HCT116 (cell line): ENCODE results near the gene RCAN3. TPM values are rescaled to one million over a fixed set of nuclear protein-coding genes. Genes with fewer than 3 reads are reported as not detected.

Experiments
- ATAC-seq: fragments of 200-7000 bp; cut with Tn5 transposase; 2 replicates; pipeline ENCODE4 v1.9.1; 2020; ENCODE audit warnings: mild to moderate bottlenecking, moderate library complexity
- BruUV-seq: library from RNA; stranded (reverse); fragments of 400-500 nt; replicated peaks from 2 replicates; lab custom pipeline; 2021; lab: Mats Ljungman, UMichigan
- CTCF ChIA-PET: fragments of 300-600 bp; sonication (Branson Sonifier 250); formaldehyde crosslinking; loops from one replicate; lab custom pipeline; 2021; ENCODE audit warnings: antibody characterized with exemption; lab: Charles Lee
- POLR2A ChIA-PET: fragments of 300-600, 350-600 bp; sonication (Branson Sonifier 250); formaldehyde crosslinking; loops from one replicate; lab custom pipeline; 2021; ENCODE audit warnings: antibody characterized with exemption; lab: Charles Lee
- RAD21 ChIA-PET, 2 experiments: fragments of 300-600 bp; sonication (Branson Sonifier 250); formaldehyde crosslinking; loops; one replicate each; lab custom pipeline; 2023; ENCODE audit warnings: low total read pairs in 2 of 2; ENCODE audit not compliant: uncharacterized antibody in 2 of 2, unreplicated experiment in 2 of 2, low non-redundant PET in 1 of 2; lab: Charles Lee
- DNase-seq: peaks from one replicate; pipeline ENCODE4 v3.0.0-alpha.2; 2010; ENCODE audit warnings: low read depth, low spot score
- H2AFZ ChIP-seq: fragments of 200-600 bp; shearing (Covaris generic), sonication (generic); 2 replicates; pipeline ENCODE4 v1.6.1; 2017; ENCODE audit warnings: low read depth, mixed run types, mixed read lengths, antibody characterized with exemption, low read length; ENCODE audit not compliant: poor library complexity, severe bottlenecking
- H3K27ac ChIP-seq: 2 replicates; pipeline ENCODE4 v1.5.1; 2012; ENCODE audit warnings: low read depth, low read length
- H3K27me3 ChIP-seq: fragments of 200-600 bp; sonication (generic); 2 replicates; pipeline ENCODE4 v1.6.1; 2016; ENCODE audit warnings: mixed run types, low read length, mixed read lengths; ENCODE audit not compliant: insufficient read depth
- H3K36me3 ChIP-seq, 2 experiments: fragments of 200-500 bp in 1 of 2; fragments of 200-600 bp in 1 of 2; sonication (Bioruptor generic) in 1 of 2; sonication (generic) in 1 of 2; 2 replicates each; pipeline versions ENCODE4 v1.5.1 to v1.6.1; 2014 to 2016; ENCODE audit warnings: low read length in 2 of 2, inconsistent platforms in 1 of 2, mixed read lengths in 1 of 2, mixed run types in 1 of 2; ENCODE audit not compliant: insufficient read depth in 2 of 2, control insufficient read depth in 1 of 2
- H3K4me1 ChIP-seq, 2 experiments: fragments of 200-600 bp in 1 of 2; sonication (generic) in 1 of 2; 2 replicates each; pipeline versions ENCODE4 v1.5.1 to v1.6.1; 2012 to 2017; ENCODE audit warnings: low read length in 2 of 2, inconsistent platforms in 1 of 2, mild to moderate bottlenecking in 1 of 2, mixed read lengths in 1 of 2, mixed run types in 1 of 2, moderate library complexity in 1 of 2; ENCODE audit not compliant: insufficient read depth in 2 of 2, control insufficient read depth in 1 of 2
- H3K4me2 ChIP-seq: fragments of 200-600 bp; sonication (generic); 2 replicates; pipeline ENCODE4 v1.6.1; 2017; ENCODE audit warnings: mixed run types, low read length, mixed read lengths
- H3K4me3 ChIP-seq, 2 experiments: fragments of 200-600 bp in 1 of 2; sonication (generic) in 1 of 2; replicated peaks in 1 of 2; 2 replicates each; pipeline ENCODE4 v1.5.1; 2011 to 2016; ENCODE audit warnings: low read length in 2 of 2, control low read depth in 1 of 2, low read depth in 1 of 2, mild to moderate bottlenecking in 1 of 2, mixed read lengths in 1 of 2, mixed run types in 1 of 2
- H3K79me2 ChIP-seq: fragments of 200-600 bp; sonication (generic); 2 replicates; pipeline ENCODE4 v1.6.1; 2017; ENCODE audit warnings: mild to moderate bottlenecking, mixed run types, low read length, moderate library complexity, mixed read lengths; ENCODE audit not compliant: insufficient read depth
- H3K9ac ChIP-seq: fragments of 200-600 bp; sonication (generic); 2 replicates; pipeline ENCODE4 v1.6.1; 2016; ENCODE audit warnings: low read length, mixed read lengths
- H3K9me2 ChIP-seq: fragments of 200-600 bp; sonication (generic), shearing (Covaris generic); 2 replicates; pipeline ENCODE4 v1.6.1; 2017; ENCODE audit warnings: mixed run types, mild to moderate bottlenecking, moderate library complexity; ENCODE audit not compliant: insufficient read depth
- H3K9me3 ChIP-seq, 2 experiments: fragments of 200-500 bp in 1 of 2; fragments of 200-600 bp in 1 of 2; sonication (Bioruptor generic) in 1 of 2; sonication (generic) in 1 of 2; 2 replicates each; pipeline ENCODE4 v1.6.1; 2014 to 2017; ENCODE audit warnings: low read length in 2 of 2, mixed read lengths in 2 of 2, inconsistent platforms in 1 of 2, low read depth in 1 of 2, mild to moderate bottlenecking in 1 of 2, mixed run types in 1 of 2, moderate library complexity in 1 of 2; ENCODE audit not compliant: control insufficient read depth in 1 of 2, insufficient read depth in 1 of 2
- H4K20me1 ChIP-seq: fragments of 200-600 bp; sonication (generic), shearing (Covaris generic); 2 replicates; pipeline ENCODE4 v1.6.1; 2017; ENCODE audit warnings: mixed run types, mild to moderate bottlenecking, moderate library complexity; ENCODE audit not compliant: insufficient read depth
- ATF3 ChIP-seq: IDR thresholded peaks from 2 replicates; pipeline ENCODE4 v1.6.1; 2012
- CTCF ChIP-seq, 3 experiments: fragments of 200-600 bp in 1 of 3; sonication (generic) in 1 of 3; IDR thresholded peaks in 2 of 3; conservative IDR thresholded peaks in 1 of 3; 2 replicates each; pipeline ENCODE4 v1.5.1; 2012 to 2017; ENCODE audit warnings: low read depth in 2 of 3, low read length in 2 of 3, antibody characterized with exemption in 1 of 3, borderline replicate concordance in 1 of 3, control low read depth in 1 of 3, mild to moderate bottlenecking in 1 of 3, mixed read lengths in 1 of 3, mixed run types in 1 of 3, moderate library complexity in 1 of 3; ENCODE audit not compliant: insufficient read depth in 1 of 3
- ELF1 ChIP-seq: IDR thresholded peaks from 2 replicates; pipeline ENCODE4 v1.6.1; 2012; ENCODE audit warnings: low read depth, borderline replicate concordance
- FOSL1 ChIP-seq: IDR thresholded peaks from 2 replicates; pipeline ENCODE4 v1.6.1; 2012; ENCODE audit warnings: low read depth
- POLR2A ChIP-seq: IDR thresholded peaks from 2 replicates; pipeline ENCODE4 v1.7.0; 2011; ENCODE audit warnings: borderline replicate concordance; ENCODE audit not compliant: insufficient read depth, insufficient read length; ENCODE audit errors: extremely low read depth
- POLR2AphosphoS5 ChIP-seq: IDR thresholded peaks from 2 replicates; pipeline ENCODE4 v1.6.1; 2011; ENCODE audit warnings: mild to moderate bottlenecking, low read depth, low read length, moderate library complexity
- RAD21 ChIP-seq: IDR thresholded peaks from 2 replicates; pipeline ENCODE4 v1.6.1; 2012; ENCODE audit warnings: low read depth, mild to moderate bottlenecking
- SP1 ChIP-seq: IDR thresholded peaks from 2 replicates; pipeline ENCODE4 v1.6.1; 2012; ENCODE audit warnings: low read depth
- intact Hi-C: fragments of 100-400 bp; cut with micrococcal nuclease; formaldehyde crosslinking; loops from 2 replicates; pipeline ENCODE4 v1.10.0; 2022
- total RNA-seq: library from RNA; stranded (reverse); gene quantifications from one replicate; pipeline ENCODE4 v1.2.1, GENCODE V29; 2021; ENCODE audit not compliant: unreplicated experiment

RCAN3 gene
- total RNA-seq, 1 experiment from 2014 or later, result 13.3 TPM

GRCh38 chr1:24506691-24507381 is 4.2 kb downstream of the RCAN3 start (continued):
- TF ChIP-seq CTCF (IDR thresholded peaks at IDR 0.05 in 2 of 3, conservative IDR thresholded peaks at IDR 0.05 in 1 of 3; ENCODE audit: borderline replicate concordance in 1 of 3, insufficient read depth in 1 of 3, low read depth in 2 of 3, low read length in 2 of 3), result no peak

- H3K27me3 ChIP-seq, result no peaks in the 10 kb centered on the region
- H3K9ac ChIP-seq, result no peak overlapping the region
- TF ChIP-seq POLR2A, result no peak
- no peak for TF ChIP-seq ATF3
- TF ChIP-seq FOSL1, result no peak
- TF ChIP-seq ELF1, result no peak
- no peak for TF ChIP-seq SP1
- no peak for TF ChIP-seq CTCF (IDR thresholded peaks at IDR 0.05 in 2 of 3, conservative IDR thresholded peaks at IDR 0.05 in 1 of 3; ENCODE audit: borderline replicate concordance in 1 of 3, insufficient read depth in 1 of 3, low read depth in 2 of 3, low read length in 2 of 3)
- TF ChIP-seq POLR2AphosphoS5, result no peak
- TF ChIP-seq RAD21, result no peak
- BruUV-seq, result no TSS peak
- H3K9me3 ChIP-seq, result no peaks in the 10 kb centered on the region
- no peaks in the 10 kb centered on the region for H3K79me2 ChIP-seq
- intact Hi-C loops, result no loop called here
- ChIA-PET POLR2A (no interaction called here), CTCF (no interaction called here), RAD21 (no interaction called here)
- H2AFZ ChIP-seq, result no peak overlapping the region
- H3K36me3 ChIP-seq, result no peaks in the 10 kb centered on the region
- DNase-seq (no peak), ATAC-seq (no peak)
- H3K9me2 ChIP-seq, result no peaks in the 10 kb centered on the region
- H3K27ac ChIP-seq, result no peak overlapping the region
- no peak overlapping the region for H3K4me2 ChIP-seq
- no peak overlapping the region for H3K4me3 ChIP-seq
- peaks cover 7 to 12% of the 10 kb centered on the region in 2 experiments for H3K4me1 ChIP-seq
- H4K20me1 ChIP-seq, result no peaks in the 10 kb centered on the region
These were observed 4.8 kb downstream of the RCAN3 start for GRCh38 chr1:24507405-24507804.
